Mesenchymal stem cell (in vitro differentiated cells and primary cell): Measurements from ENCODE around the gene MAPK12.

Experiments
- DNase-seq: peaks from one replicate; pipeline ENCODE4 v3.0.0-alpha.2; 2013
- H2AFZ ChIP-seq: one replicate; pipeline ENCODE4 v1.6.1; 2013; ENCODE audit warnings: low read depth, mild to moderate bottlenecking, control low read depth, inconsistent platforms, low read length, moderate library complexity
- H2AK5ac ChIP-seq: 2 replicates; pipeline ENCODE4 v1.6.1; 2013; ENCODE audit warnings: low read length, moderate library complexity, mild to moderate bottlenecking, inconsistent platforms; ENCODE audit not compliant: severe bottlenecking
- H2BK120ac ChIP-seq: one replicate; pipeline ENCODE4 v1.6.1; 2013; ENCODE audit warnings: low read depth, mild to moderate bottlenecking, inconsistent platforms, low read length, moderate library complexity
- H2BK12ac ChIP-seq, 2 experiments: one replicate each; pipeline ENCODE4 v1.6.1; 2013; ENCODE audit warnings: inconsistent platforms in 2 of 2, low read length in 2 of 2, mild to moderate bottlenecking in 2 of 2, moderate library complexity in 2 of 2, control low read depth in 1 of 2
- H2BK15ac ChIP-seq: one replicate; pipeline ENCODE4 v1.6.1; 2013; ENCODE audit warnings: mild to moderate bottlenecking, low read depth, inconsistent platforms; ENCODE audit not compliant: poor library complexity, severe bottlenecking
- H2BK5ac ChIP-seq: 2 replicates; pipeline ENCODE4 v1.6.1; 2013; ENCODE audit warnings: low read depth, mild to moderate bottlenecking, low read length, control low read depth, inconsistent platforms; ENCODE audit not compliant: poor library complexity, severe bottlenecking
- H3K14ac ChIP-seq, 2 experiments: one replicate each; pipeline ENCODE4 v1.6.1; 2013; ENCODE audit warnings: inconsistent platforms in 2 of 2, low read length in 2 of 2, control low read depth in 1 of 2, mild to moderate bottlenecking in 1 of 2, moderate library complexity in 1 of 2
- H3K18ac ChIP-seq, 2 experiments: one replicate each; pipeline ENCODE4 v1.6.1; 2013; ENCODE audit warnings: inconsistent platforms in 2 of 2, low read length in 2 of 2, control low read depth in 1 of 2, low read depth in 1 of 2, mild to moderate bottlenecking in 1 of 2
- H3K23ac ChIP-seq, 2 experiments: one replicate each; pipeline ENCODE4 v1.6.1; 2013; ENCODE audit warnings: inconsistent platforms in 2 of 2, low read length in 2 of 2, mild to moderate bottlenecking in 2 of 2, moderate library complexity in 2 of 2, control low read depth in 1 of 2
- H3K27ac ChIP-seq: 2 replicates; pipeline ENCODE4 v1.5.1; 2013; ENCODE audit warnings: mild to moderate bottlenecking, moderate library complexity, low read length, control low read depth, inconsistent platforms; ENCODE audit not compliant: poor library complexity, severe bottlenecking
- H3K27me3 ChIP-seq, 2 experiments: 2 replicates each; pipeline versions ENCODE4 v1.6.1 to v1.7.0; 2013; ENCODE audit warnings: low read length in 2 of 2, mild to moderate bottlenecking in 2 of 2, moderate library complexity in 2 of 2, control low read depth in 1 of 2, inconsistent platforms in 1 of 2; ENCODE audit not compliant: control insufficient read depth in 1 of 2, insufficient read depth in 1 of 2
- H3K36me3 ChIP-seq, 2 experiments: 2 replicates each; pipeline versions ENCODE4 v1.6.1 to v1.7.0; 2013; ENCODE audit warnings: low read length in 2 of 2, control low read depth in 1 of 2, inconsistent platforms in 1 of 2, low read depth in 1 of 2, mild to moderate bottlenecking in 1 of 2; ENCODE audit not compliant: insufficient read depth in 2 of 2, control insufficient read depth in 1 of 2
- H3K4ac ChIP-seq, 2 experiments: one replicate each; pipeline ENCODE4 v1.6.1; 2013; ENCODE audit warnings: inconsistent platforms in 2 of 2, low read length in 2 of 2, mild to moderate bottlenecking in 2 of 2, moderate library complexity in 2 of 2, control low read depth in 1 of 2, low read depth in 1 of 2
- H3K4me1 ChIP-seq: 2 replicates; pipeline ENCODE4 v1.6.1; 2013; ENCODE audit warnings: low read depth, low read length, control low read depth; ENCODE audit not compliant: control insufficient read depth, insufficient read depth
- H3K4me2 ChIP-seq: 2 replicates; pipeline ENCODE4 v1.6.1; 2013; ENCODE audit warnings: low read length, mild to moderate bottlenecking, inconsistent platforms; ENCODE audit not compliant: poor library complexity, severe bottlenecking
- H3K4me3 ChIP-seq, 2 experiments: 2 replicates each; pipeline versions ENCODE4 v1.5.1 to v1.7.0; 2013; ENCODE audit warnings: low read length in 2 of 2, mild to moderate bottlenecking in 2 of 2, control low read depth in 1 of 2, low read depth in 1 of 2; ENCODE audit not compliant: insufficient read depth in 1 of 2
- H3K79me1 ChIP-seq: replicated peaks from 2 replicates; pipeline ENCODE4 v1.6.1; 2013; ENCODE audit warnings: mild to moderate bottlenecking, control low read depth, low read length, inconsistent platforms; ENCODE audit not compliant: poor library complexity, severe bottlenecking
- H3K9ac ChIP-seq: 2 replicates; pipeline ENCODE4 v1.7.0; 2013; ENCODE audit warnings: mild to moderate bottlenecking, low read length, moderate library complexity
- H3K9me3 ChIP-seq: 2 replicates; pipeline ENCODE4 v1.7.0; 2013; ENCODE audit warnings: mild to moderate bottlenecking, low read length; ENCODE audit not compliant: control insufficient read depth
- H4K8ac ChIP-seq: one replicate; pipeline ENCODE4 v1.6.1; 2013; ENCODE audit warnings: inconsistent platforms, mild to moderate bottlenecking, low read length, moderate library complexity
- H4K91ac ChIP-seq: one replicate; pipeline ENCODE4 v1.6.1; 2013; ENCODE audit warnings: mild to moderate bottlenecking, low read length, inconsistent platforms
- WGBS: methylation state at CpG from one replicate; pipeline ENCODE4 v1.1.7; 2013; ENCODE audit warnings: mixed read lengths; 5-methylcytosine and 5-hydroxymethylcytosine counted together

The MAPK12 gene

DNA sequence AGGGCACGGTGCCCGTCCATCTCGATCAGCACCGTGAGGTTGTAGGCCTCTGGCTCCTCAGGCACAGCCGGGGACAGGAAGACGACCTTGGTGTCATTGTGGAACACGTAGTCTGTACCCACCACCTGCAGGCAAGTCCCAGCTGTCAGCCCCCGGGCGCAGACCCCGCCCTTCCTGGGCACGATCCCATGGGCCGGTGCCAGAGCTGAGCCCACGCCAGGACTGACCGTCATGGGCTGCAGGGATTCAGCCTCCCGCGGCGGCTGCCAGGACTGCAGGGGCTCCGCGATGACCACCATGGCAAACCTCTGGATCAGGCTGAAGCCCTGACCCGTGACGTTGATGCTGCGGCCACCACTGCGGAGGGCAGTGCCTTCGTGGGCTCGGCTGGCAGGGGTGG is 20.5 kb upstream of the MAPK12 start:
- Histone ChIP-seq H3K18ac (no peak overlapping the region), H2AK5ac (peak overlapping the region; percentile 16), H3K4me1 (peaks cover 35% of the 10 kb centered on the region), H4K8ac (no peak overlapping the region), H3K27me3 (no peaks in the 10 kb centered on the region), H3K9ac (no peak overlapping the region), H3K23ac (no peak overlapping the region), H2BK5ac (no peak overlapping the region), H3K4me2 (no peak overlapping the region), H2BK15ac (no peak overlapping the region), H3K9me3 (no peaks in the 10 kb centered on the region), H2AFZ (no peak overlapping the region), H3K27ac (peak overlapping the region; percentile 16), H3K4me3 (no peak overlapping the region), H3K4ac (no peak overlapping the region), H3K14ac (no peak overlapping the region), H3K79me1 (peaks cover 36% of the 10 kb centered on the region), H3K36me3 (peaks cover 78 to 97% of the 10 kb centered on the region in 2 experiments), H2BK120ac (no peak overlapping the region), H4K91ac (no peak overlapping the region), H2BK12ac (no peak overlapping the region)
- 96% methylated on average over 25 of the region's 25 CpGs for WGBS
- DNase-seq: no peak

DNA sequence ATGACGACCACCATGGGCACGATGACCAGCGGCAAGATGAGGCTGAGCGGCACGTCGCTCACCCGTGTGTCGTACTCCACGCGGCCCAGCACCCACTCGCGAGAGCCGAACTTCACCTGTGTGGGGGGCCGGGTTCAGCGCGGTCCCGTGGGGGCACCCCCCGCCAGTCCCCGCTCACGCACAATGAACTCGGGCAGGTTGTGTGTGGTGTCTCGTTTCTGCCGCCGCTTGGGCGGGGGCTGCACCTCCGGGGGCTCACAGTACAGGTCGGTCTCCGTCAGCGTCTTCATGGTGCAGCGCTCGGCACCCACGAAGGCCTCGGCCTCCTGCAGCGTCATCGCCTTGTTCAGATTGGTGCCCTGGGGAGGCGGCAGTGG is 19.9 kb upstream of the MAPK12 start:
- no peak overlapping the region for H2AFZ ChIP-seq
- H2BK12ac ChIP-seq: no peak overlapping the region
- H3K4ac ChIP-seq: no peak overlapping the region
- no peak overlapping the region for H3K27ac ChIP-seq
- H3K9ac ChIP-seq: no peak overlapping the region
- no peak overlapping the region for H3K4me2 ChIP-seq
- no peak for DNase-seq
- H3K23ac ChIP-seq: no peak overlapping the region
- peaks cover 30% of the 10 kb centered on the region for H3K79me1 ChIP-seq
- no peaks in the 10 kb centered on the region for H3K9me3 ChIP-seq
- no peak overlapping the region for H3K14ac ChIP-seq
- no peak overlapping the region for H2BK5ac ChIP-seq
- H4K8ac ChIP-seq: no peak overlapping the region
- no peak overlapping the region for H3K4me3 ChIP-seq
- no peak overlapping the region for H3K18ac ChIP-seq
- 98% methylated on average over 35 of the region's 36 CpGs for WGBS
- H3K4me1 ChIP-seq: peaks cover 34% of the 10 kb centered on the region
- H4K91ac ChIP-seq: no peak overlapping the region
- no peak overlapping the region for H2AK5ac ChIP-seq
- no peaks in the 10 kb centered on the region for H3K27me3 ChIP-seq
- no peak overlapping the region for H2BK120ac ChIP-seq
- H3K36me3 ChIP-seq: peaks cover 78 to 97% of the 10 kb centered on the region in 2 experiments
- H2BK15ac ChIP-seq: no peak overlapping the region

DNA sequence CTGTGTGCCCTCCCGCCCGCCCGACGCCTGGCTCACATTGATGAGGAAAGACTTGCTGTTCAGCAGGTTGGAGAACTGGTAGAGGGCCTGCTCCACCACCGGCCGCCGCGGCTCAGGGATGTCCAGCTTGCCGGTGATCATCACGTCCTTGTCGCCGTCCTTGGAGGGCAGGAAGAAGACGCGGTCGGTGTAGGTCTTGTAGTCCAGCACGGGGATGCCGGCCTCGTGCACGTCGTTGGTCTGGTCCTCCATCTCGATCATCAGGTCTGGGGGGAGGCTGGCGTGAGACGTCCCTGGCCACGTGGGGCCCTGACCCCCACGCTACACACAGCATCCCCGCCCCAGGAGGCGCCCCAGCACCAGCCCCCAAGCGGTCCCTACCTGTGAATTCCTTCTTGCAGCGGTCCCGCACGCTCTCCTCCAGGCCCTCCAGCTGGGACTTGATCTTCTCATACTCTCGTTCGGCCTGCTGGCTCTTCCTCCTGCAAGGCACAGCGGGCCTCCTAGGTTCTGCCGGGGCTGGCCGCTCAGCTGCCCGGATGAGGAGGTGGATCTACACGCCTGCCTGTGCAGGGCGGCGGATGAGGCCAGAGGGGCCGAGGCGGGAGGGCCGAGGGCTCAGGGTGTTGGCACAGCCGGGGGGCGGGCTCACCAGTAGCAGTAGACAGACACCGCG is 19.4 kb upstream of the MAPK12 start:
- H3K14ac ChIP-seq: no peak overlapping the region
- H3K18ac ChIP-seq: no peak overlapping the region
- no peak overlapping the region for H3K23ac ChIP-seq
- no peak overlapping the region for H3K4ac ChIP-seq
- H3K27me3 ChIP-seq: no peaks in the 10 kb centered on the region
- peaks cover 37% of the 10 kb centered on the region for H3K4me1 ChIP-seq
- H3K4me2 ChIP-seq: no peak overlapping the region
- no peak overlapping the region for H2BK5ac ChIP-seq
- no peak overlapping the region for H2BK15ac ChIP-seq
- WGBS: 97% methylated on average over 46 of the region's 47 CpGs
- H2AK5ac ChIP-seq: no peak overlapping the region
- H2AFZ ChIP-seq: no peak overlapping the region
- H2BK120ac ChIP-seq: no peak overlapping the region
- H4K91ac ChIP-seq: no peak overlapping the region
- H3K79me1 ChIP-seq: peaks cover 25% of the 10 kb centered on the region
- no peak overlapping the region for H4K8ac ChIP-seq
- H3K9me3 ChIP-seq: no peaks in the 10 kb centered on the region
- no peak overlapping the region for H3K9ac ChIP-seq
- no peak overlapping the region for H2BK12ac ChIP-seq
- no peak overlapping the region for H3K4me3 ChIP-seq
- H3K27ac ChIP-seq: no peak overlapping the region
- H3K36me3 ChIP-seq: peaks cover 77 to 97% of the 10 kb centered on the region in 2 experiments
- no peak for DNase-seq

DNA sequence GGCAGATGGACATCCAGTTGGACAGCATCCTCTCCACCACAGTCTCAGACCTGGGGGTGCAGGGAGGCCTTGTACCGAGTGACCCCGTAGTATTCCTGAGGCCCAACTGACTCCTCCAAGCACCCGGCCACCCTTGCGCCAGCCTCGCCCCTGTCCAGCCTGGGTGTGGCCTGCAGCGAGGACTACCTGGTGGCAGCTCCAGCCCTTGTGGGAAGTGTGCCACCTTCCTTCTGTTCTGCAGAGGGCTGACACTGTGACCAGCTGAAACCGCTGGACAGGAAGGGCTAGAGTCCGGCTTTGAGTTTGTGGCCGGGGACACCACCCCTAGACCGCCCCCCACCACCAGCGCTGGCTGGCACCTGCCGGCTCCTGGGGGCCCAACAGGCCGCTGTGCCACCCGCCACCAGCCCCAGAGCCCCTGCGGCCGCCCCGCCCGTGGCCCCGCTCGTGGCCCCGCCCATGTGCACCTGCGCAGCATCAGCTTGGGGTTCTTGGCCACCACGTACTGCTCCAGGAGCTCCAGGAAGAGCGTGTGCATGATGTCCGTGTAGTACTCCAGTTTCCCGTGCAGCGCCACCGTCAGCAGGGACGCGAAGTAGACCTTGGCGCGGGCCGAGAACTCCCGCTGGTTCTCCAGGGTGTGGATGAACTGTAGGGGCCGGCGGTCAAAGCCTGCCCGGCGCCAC is 18.7 kb upstream of the MAPK12 start:
- H3K36me3 ChIP-seq: peaks cover 81 to 98% of the 10 kb centered on the region in 2 experiments
- no peak overlapping the region for H2BK120ac ChIP-seq
- H3K4me3 ChIP-seq: no peak overlapping the region
- no peak overlapping the region for H3K23ac ChIP-seq
- H2AK5ac ChIP-seq: no peak overlapping the region
- no peak for DNase-seq
- H3K4me2 ChIP-seq: no peak overlapping the region
- H3K79me1 ChIP-seq: peaks cover 26% of the 10 kb centered on the region
- H3K9ac ChIP-seq: no peak overlapping the region
- H3K4ac ChIP-seq: no peak overlapping the region
- no peak overlapping the region for H2AFZ ChIP-seq
- H4K91ac ChIP-seq: no peak overlapping the region
- no peak overlapping the region for H3K18ac ChIP-seq
- H3K27me3 ChIP-seq: no peaks in the 10 kb centered on the region
- WGBS: over 99% methylated on average over 38 of the region's 38 CpGs
- no peak overlapping the region for H2BK5ac ChIP-seq
- no peak overlapping the region for H2BK12ac ChIP-seq
- no peak overlapping the region for H2BK15ac ChIP-seq
- H3K14ac ChIP-seq: no peak overlapping the region
- H4K8ac ChIP-seq: no peak overlapping the region
- peaks cover 37% of the 10 kb centered on the region for H3K4me1 ChIP-seq
- H3K27ac ChIP-seq: no peak overlapping the region
- H3K9me3 ChIP-seq: no peaks in the 10 kb centered on the region
